Naive thymus-derived CD4-positive, alpha-beta T cell (primary cell): Measurements from ENCODE around the gene AMN1. TPM values are rescaled to one million over a fixed set of nuclear protein-coding genes. Genes with fewer than 3 reads are reported as not detected.
"Not testable (repeated sequence)": the region's sequence is repeated elsewhere in the genome, so short reads cannot be mapped to it uniquely, and the experiment has no call there.

Source experiments
- ATAC-seq: fragments of 150-1000 bp; cut with Tn5 transposase; 2 replicates; pipeline ENCODE4 v1.10.0; 2021; ENCODE audit warnings: mild to moderate bottlenecking, moderate library complexity
- CTCF ChIA-PET: fragments of 350-600 bp; sonication (Branson Sonifier 250); formaldehyde crosslinking; loops from one replicate; lab custom pipeline; 2021; ENCODE audit warnings: antibody characterized with exemption; lab: Charles Lee
- POLR2A ChIA-PET: fragments of 350-600 bp; sonication (Branson Sonifier 250); formaldehyde crosslinking; loops from one replicate; lab custom pipeline; 2021; ENCODE audit warnings: antibody characterized with exemption, inconsistent platforms; lab: Charles Lee
- DNase-seq, 9 donors: peaks; one replicate each; pipeline versions ENCODE4 v3.0.0 to v3.0.0-alpha.2; 2020 to 2022; ENCODE audit warnings: mixed read lengths in 1 of 9
- H3K27ac ChIP-seq: one replicate; pipeline ENCODE4 v1.7.0; 2013; ENCODE audit warnings: mild to moderate bottlenecking, low read depth, low read length, moderate library complexity
- H3K27me3 ChIP-seq, 2 donors: one replicate each; pipeline ENCODE4 v1.7.0; 2013; ENCODE audit warnings: low read length in 2 of 2, mild to moderate bottlenecking in 2 of 2, moderate library complexity in 2 of 2; ENCODE audit not compliant: control insufficient read depth in 2 of 2, insufficient read depth in 2 of 2
- H3K36me3 ChIP-seq, 3 experiments: 1 replicate in 2 of 3; 2 replicates in 1 of 3; pipeline ENCODE4 v1.7.0; 2013; ENCODE audit warnings: low read length in 3 of 3, mild to moderate bottlenecking in 3 of 3, moderate library complexity in 1 of 3; ENCODE audit not compliant: insufficient read depth in 3 of 3, control insufficient read depth in 2 of 3
- H3K4me1 ChIP-seq, 2 donors: one replicate each; pipeline ENCODE4 v1.7.0; 2013; ENCODE audit warnings: low read length in 2 of 2, mild to moderate bottlenecking in 2 of 2, moderate library complexity in 1 of 2; ENCODE audit not compliant: control insufficient read depth in 2 of 2, insufficient read depth in 2 of 2
- H3K4me3 ChIP-seq: 2 replicates; pipeline ENCODE4 v1.7.0; 2013; ENCODE audit warnings: mild to moderate bottlenecking, low read length
- H3K9me3 ChIP-seq, 3 experiments: 1 replicate in 2 of 3; 2 replicates in 1 of 3; pipeline ENCODE4 v1.7.0; 2013; ENCODE audit warnings: low read length in 3 of 3; ENCODE audit not compliant: control insufficient read depth in 2 of 3
- H3K27ac Mint-ChIP-seq, 9 donors: one replicate each; pipeline ENCODE4 v1.8.0; 2020 to 2022; ENCODE audit warnings: mixed read lengths in 9 of 9, mild to moderate bottlenecking in 8 of 9, moderate library complexity in 5 of 9, inconsistent platforms in 2 of 9
- H3K27me3 Mint-ChIP-seq, 5 donors: one replicate each; pipeline ENCODE4 v1.8.0; 2021 to 2022; ENCODE audit warnings: mixed read lengths in 5 of 5, mild to moderate bottlenecking in 1 of 5
- H3K36me3 Mint-ChIP-seq, 5 donors: one replicate each; pipeline ENCODE4 v1.8.0; 2020 to 2022; ENCODE audit warnings: mixed read lengths in 5 of 5, mild to moderate bottlenecking in 3 of 5, inconsistent platforms in 1 of 5
- H3K4me1 Mint-ChIP-seq, 7 donors: one replicate each; pipeline ENCODE4 v1.8.0; 2020 to 2022; ENCODE audit warnings: mixed read lengths in 7 of 7, mild to moderate bottlenecking in 3 of 7, inconsistent platforms in 1 of 7
- H3K4me3 Mint-ChIP-seq, 10 donors: one replicate each; pipeline ENCODE4 v1.8.0; 2020 to 2022; ENCODE audit warnings: mild to moderate bottlenecking in 10 of 10, mixed read lengths in 10 of 10, moderate library complexity in 6 of 10, inconsistent platforms in 2 of 10
- H3K9me3 Mint-ChIP-seq, 11 donors: one replicate each; pipeline ENCODE4 v1.8.0; 2020 to 2022; ENCODE audit warnings: mixed read lengths in 11 of 11, mild to moderate bottlenecking in 4 of 11, inconsistent platforms in 1 of 11, moderate library complexity in 1 of 11
- intact Hi-C, 2 donors: fragments of 100-400 bp; cut with micrococcal nuclease; formaldehyde crosslinking; loops; one replicate each; pipeline ENCODE4 v1.15.1; 2023
- polyA plus RNA-seq, 2 donors: library from polyadenylated mRNA; unstranded; fragments of 300-500 nt; fragmentation: Illumina TruSeq; gene quantifications; one replicate each; pipeline ENCODE4 v1.2.3, GENCODE V29; 2021
- total RNA-seq, 6 experiments: library from RNA in 5 of 6; stranded (reverse) in 5 of 6; gene quantifications; 1 replicate in 5 of 6; 2 replicates in 1 of 6; pipeline ENCODE4 v1.2.3 and lab custom pipeline; 2021 to 2026

Gene AMN1
- total and polyA plus RNA-seq, 7 experiments from 2014 or later = 4.1 to 22.9 (median 15.7) TPM

GRCh38 chr12:31714406-31715271, 14.2 kb downstream of the AMN1 start:
- ChIA-PET POLR2A (interaction anchor here (0.6 to 1.7 kb wide), 4 partner anchors 10 to 22 kb away, joined by 3 to 8 read pairs (median 4); partner anchors contain the start of gene AMN1), CTCF (interaction anchor here (0.5 to 1.1 kb wide), 3 partner anchors 10 to 116 kb away, joined by 3 to 4 read pairs (median 3); no protein-coding TSS in a partner anchor)
- peaks cover 0 to 7% (median 0%) of the 10 kb centered on the region in 3 experiments for H3K36me3 ChIP-seq
- intact Hi-C loops = no loop called here
- peaks cover 9 to 62% (median 43%) of the 10 kb centered on the region in 5 donors for H3K36me3 Mint-ChIP-seq
- H3K27me3 Mint-ChIP-seq = no peaks in the 10 kb centered on the region
- H3K9me3 ChIP-seq = peaks cover 0 to 16% (median 0%) of the 10 kb centered on the region in 3 experiments
- ATAC-seq (no peak), DNase-seq (no peak)
- H3K4me3 Mint-ChIP-seq = no peak overlapping the region
- peaks cover 0 to 26% (median 12%) of the 10 kb centered on the region in 7 donors for H3K4me1 Mint-ChIP-seq
- H3K4me1 ChIP-seq = no peaks in the 10 kb centered on the region
- no peaks in the 10 kb centered on the region for H3K27me3 ChIP-seq
- no peak overlapping the region for H3K4me3 ChIP-seq
- H3K27ac Mint-ChIP-seq = peak overlapping the region in 7 of 9 donors; percentile 6 to 86 (median 58)
- H3K27ac ChIP-seq = no peak overlapping the region
- peaks cover 7 to 66% (median 28%) of the 10 kb centered on the region in 11 donors for H3K9me3 Mint-ChIP-seq

DNA sequence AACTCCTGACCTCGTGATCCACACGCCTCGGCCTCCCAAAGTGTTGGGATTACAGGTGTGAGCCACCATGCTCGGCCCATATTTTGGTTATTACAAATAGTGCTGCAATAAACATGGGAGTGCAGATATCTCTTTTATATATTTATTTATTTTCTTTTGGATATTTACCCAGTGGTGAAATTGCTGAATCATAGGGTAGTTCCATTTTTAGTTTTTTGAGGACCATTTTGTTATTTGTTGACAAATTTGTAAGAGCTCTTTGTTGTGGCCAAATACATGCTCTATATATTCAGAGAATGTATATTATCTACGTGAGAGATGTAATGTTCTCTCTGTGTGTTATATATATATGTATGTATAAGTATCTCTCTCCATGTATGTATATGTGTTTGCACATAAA, 15.9 kb downstream of the AMN1 start:
- ChIA-PET CTCF (no interaction called here), POLR2A (no interaction called here)

DNA sequence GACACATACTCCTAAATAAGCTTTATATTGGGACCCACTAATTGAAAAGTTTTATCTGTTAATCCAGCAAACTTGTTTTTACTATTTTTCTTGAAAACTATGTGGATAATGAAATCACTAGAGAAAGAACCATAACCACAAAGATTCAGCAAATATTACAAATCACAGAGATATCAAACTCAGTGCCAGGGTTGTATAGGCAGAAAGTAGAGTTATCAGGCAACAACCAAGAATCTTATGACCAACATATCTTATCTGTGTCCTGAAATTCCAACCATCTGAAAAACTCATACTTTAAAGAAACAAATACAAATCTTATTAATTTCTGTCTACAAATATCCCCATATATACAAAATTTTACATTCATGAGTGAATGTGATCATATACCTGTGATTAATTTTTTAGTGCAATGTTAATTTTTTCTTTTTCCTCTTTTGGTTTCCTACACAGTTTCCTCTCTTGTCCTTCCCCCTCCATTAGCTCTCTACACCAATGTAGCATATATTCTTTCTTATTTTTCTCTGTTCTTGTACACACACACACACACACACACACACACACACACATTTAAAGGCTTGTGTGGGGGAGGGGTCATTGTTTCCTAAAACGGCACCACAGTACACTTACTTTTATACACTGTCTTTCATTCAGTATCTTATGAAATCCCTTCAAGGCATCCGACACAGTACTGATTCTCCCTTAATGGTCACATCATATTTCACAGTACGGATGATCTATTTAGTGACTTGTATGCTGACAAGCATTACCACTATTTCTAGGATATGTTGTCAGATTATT, 18.6 kb downstream of the AMN1 start:
- H3K9me3 Mint-ChIP-seq = peaks cover 0 to 51% (median 25%) of the 10 kb centered on the region in 11 donors
- intact Hi-C loops = no loop called here
- POLR2A ChIA-PET = no interaction called here

More for the DNA sequence above, 15.9 kb downstream of the AMN1 start:
- ATAC-seq = no peak
- H3K4me1 ChIP-seq = no peaks in the 10 kb centered on the region
- H3K9me3 ChIP-seq = peaks cover 0 to 12% (median 0%) of the 10 kb centered on the region in 3 experiments
- no peak overlapping the region for H3K27ac ChIP-seq
- H3K36me3 ChIP-seq = peaks cover 0 to 8% (median 0%) of the 10 kb centered on the region in 3 experiments
- peaks cover 11 to 59% (median 39%) of the 10 kb centered on the region in 5 donors for H3K36me3 Mint-ChIP-seq
- H3K4me3 Mint-ChIP-seq = no peak overlapping the region
- no peak overlapping the region for H3K4me3 ChIP-seq
- H3K27me3 ChIP-seq = no peaks in the 10 kb centered on the region
- H3K27ac Mint-ChIP-seq = no peak overlapping the region
- peaks cover 4 to 65% (median 30%) of the 10 kb centered on the region in 11 donors for H3K9me3 Mint-ChIP-seq
- intact Hi-C loops = no loop called here
- peaks cover 0 to 22% (median 12%) of the 10 kb centered on the region in 7 donors for H3K4me1 Mint-ChIP-seq
- no peaks in the 10 kb centered on the region for H3K27me3 Mint-ChIP-seq
- no peak for DNase-seq

DNA sequence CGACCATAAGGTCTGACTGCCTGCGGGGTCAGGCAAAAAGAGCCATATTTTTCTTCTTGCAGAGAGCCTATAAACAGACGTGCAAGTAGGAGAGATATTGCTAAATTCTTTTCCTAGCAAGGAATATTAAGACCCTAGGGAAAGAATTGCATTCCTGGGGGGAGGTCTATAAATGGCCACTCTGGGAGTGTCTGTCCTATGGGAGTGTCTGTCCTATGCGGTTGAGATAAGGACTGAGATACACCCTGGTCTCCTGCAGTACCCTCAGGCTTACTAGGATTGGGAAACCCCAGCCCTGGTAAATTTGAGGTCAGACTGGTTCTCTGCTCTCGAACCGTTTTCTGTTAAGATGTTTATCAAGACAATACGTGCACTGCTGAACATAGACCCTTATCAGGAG, 20.7 kb downstream of the AMN1 start:
- Mint-ChIP-seq H3K4me3 (peak overlapping the region in 1 of 10 donors; percentile 34), H3K4me1 (peaks cover 12 to 42% (median 38%) of the 10 kb centered on the region in 7 donors), H3K36me3 (peaks cover 15 to 50% (median 36%) of the 10 kb centered on the region in 5 donors), H3K9me3 (peaks cover 0 to 41% (median 24%) of the 10 kb centered on the region in 11 donors)
- DNase-seq = peak in 2 of 9 donors; percentile 7 to 15
- POLR2A ChIA-PET, ATAC-seq, H3K27me3 Mint-ChIP-seq, CTCF ChIA-PET, H3K4me3 ChIP-seq, H3K27ac Mint-ChIP-seq, H3K27ac ChIP-seq, intact Hi-C loops, H3K27me3 ChIP-seq: not testable (repeated sequence)
- peaks cover 0 to 15% (median 0%) of the 10 kb centered on the region in 3 experiments for H3K36me3 ChIP-seq
- peaks cover 0 to 12% of the 10 kb centered on the region in 2 donors for H3K4me1 ChIP-seq
- peaks cover 0 to 10% (median 5%) of the 10 kb centered on the region in 3 experiments for H3K9me3 ChIP-seq

More for the DNA sequence above, 18.6 kb downstream of the AMN1 start:
- Histone ChIP-seq H3K4me3 (no peak overlapping the region), H3K27ac (no peak overlapping the region), H3K4me1 (peaks cover 0 to 5% of the 10 kb centered on the region in 2 donors), H3K9me3 (peaks cover 0 to 13% (median 5%) of the 10 kb centered on the region in 3 experiments), H3K36me3 (peaks cover 0 to 15% (median 0%) of the 10 kb centered on the region in 3 experiments), H3K27me3 (no peaks in the 10 kb centered on the region)
- no peaks in the 10 kb centered on the region for H3K27me3 Mint-ChIP-seq
- CTCF ChIA-PET = no interaction called here
- H3K4me1 Mint-ChIP-seq = peaks cover 10 to 30% (median 21%) of the 10 kb centered on the region in 7 donors
- no peak overlapping the region for H3K4me3 Mint-ChIP-seq
- DNase-seq = no peak
- H3K27ac Mint-ChIP-seq = peak overlapping the region in 6 of 9 donors; percentile 23 to 62 (median 56)
- ATAC-seq = no peak
- peaks cover 15 to 58% (median 44%) of the 10 kb centered on the region in 5 donors for H3K36me3 Mint-ChIP-seq

DNA sequence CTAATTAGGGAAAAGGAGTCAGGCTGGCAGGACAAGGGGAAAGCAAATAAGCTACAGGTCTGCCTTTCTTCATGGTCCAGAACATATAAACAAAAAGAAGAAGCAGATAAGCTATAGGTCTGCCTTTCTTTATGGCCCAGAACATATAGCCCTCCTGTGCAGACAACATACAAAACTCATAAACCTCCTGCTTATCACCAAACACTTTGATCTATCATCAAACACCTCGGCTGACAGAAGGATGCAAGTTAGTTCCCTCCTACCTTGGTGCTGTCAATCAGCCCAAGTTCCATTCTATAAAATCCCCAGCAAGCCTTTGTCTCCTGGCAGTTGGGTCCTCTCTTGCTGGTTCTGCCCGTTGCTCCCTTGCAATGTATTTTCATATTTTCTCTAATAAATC, 23.2 kb downstream of the AMN1 start:
- ChIA-PET POLR2A (interaction anchor here (0.7 kb wide), 1 partner anchor 166 kb away, joined by 4 read pairs; no protein-coding TSS in a partner anchor), CTCF (interaction anchor here (1.1 kb wide), 1 partner anchor 253 kb away, joined by 4 read pairs; the partner anchor contains the start of gene RESF1)
- peak in 6 of 9 donors; percentile 21 to 55 (median 32) for DNase-seq
- Histone ChIP-seq H3K4me1 (peaks cover 0 to 12% of the 10 kb centered on the region in 2 donors), H3K4me3 (no peak overlapping the region), H3K27ac (no peak overlapping the region), H3K9me3 (peaks cover 0 to 7% (median 5%) of the 10 kb centered on the region in 3 experiments), H3K36me3 (peaks cover 0 to 15% (median 0%) of the 10 kb centered on the region in 3 experiments), H3K27me3 (no peaks in the 10 kb centered on the region)
- H3K4me1 Mint-ChIP-seq = peaks cover 12 to 45% (median 36%) of the 10 kb centered on the region in 7 donors
- H3K27ac Mint-ChIP-seq = peak overlapping the region in 6 of 9 donors; percentile 45 to 82 (median 62)
- ATAC-seq = no peak
- H3K9me3 Mint-ChIP-seq = peaks cover 0 to 34% (median 21%) of the 10 kb centered on the region in 11 donors
- intact Hi-C loops = loop anchor here in 1 of 2 donors (2.0 kb wide), 1 partner anchor 23 kb away; the partner anchor contains the start of gene AMN1
- peak overlapping the region in 3 of 10 donors; percentile 4 to 29 (median 10) for H3K4me3 Mint-ChIP-seq
- H3K27me3 Mint-ChIP-seq = no peaks in the 10 kb centered on the region
- H3K36me3 Mint-ChIP-seq = peaks cover 20 to 53% (median 38%) of the 10 kb centered on the region in 5 donors
